Stimulated activated CD4-positive, alpha-beta T cell treated with anti-CD3 and anti-CD28 coated beads, Interleukin-4, amount 100 ng/mL, for 24 hours (primary cell): ENCODE results near the gene XIAP.

Experiments
- DNase-seq: peaks from one replicate; pipeline ENCODE4 v3.0.0-alpha.2; 2020

Gene XIAP

GRCh38 chrX:123961268-123962005 is 101.6 kb downstream of the XIAP start, which contains the start of gene STAG2:
Gene STAG2, plus strand, starts transcription at chrX:123961706. Its CDS starts 60,922 bp downstream, at chrX:124022628.
- DNase-seq = peak; percentile 62

GRCh38 chrX:123962006-123962467 is 102.2 kb downstream of the XIAP start:
- DNase-seq = no peak

GRCh38 chrX:123962794-123963373 is 103.0 kb downstream of the XIAP start:
- peak; percentile 86 for DNase-seq
